SK-N-MC (cell line): ENCODE data around the gene ALOX5.

Experiments used
- EZH2 ChIP-seq: fragments of 200-600 bp; sonication (generic); IDR thresholded peaks from one replicate; pipeline ENCODE4 v1.6.1; 2017; ENCODE audit warnings: antibody characterized with exemption
- FOXP2 ChIP-seq: optimal IDR thresholded peaks from 2 replicates; pipeline ENCODE3; 2011; ENCODE audit warnings: mild to moderate bottlenecking, moderate library complexity; ENCODE audit not compliant: insufficient read depth; ENCODE audit errors: extremely low read length, control extremely low read depth
- POLR2AphosphoS5 ChIP-seq: IDR thresholded peaks from 2 replicates; pipeline ENCODE4 v1.6.1; 2012; ENCODE audit warnings: mild to moderate bottlenecking, low read depth, low read length, borderline replicate concordance

GRCh38 chr10:45440511-45441062 is 66.6 kb downstream of the ALOX5 start:
- no peak for TF ChIP-seq EZH2
- no peak for TF ChIP-seq POLR2AphosphoS5
- TF ChIP-seq FOXP2 = no peak
